PC-3 (cell line): ENCODE results near the gene PCDHGA10.

Experiments used
- CTCF ChIP-seq: fragments of 300-600 bp; sonication (generic); conservative IDR thresholded peaks from 2 replicates; pipeline ENCODE4 v1.5.1; 2017; ENCODE audit warnings: antibody characterized with exemption, low read depth, mild to moderate bottlenecking, low read length
- EZH2 ChIP-seq: fragments of 300-600 bp; sonication (generic); IDR thresholded peaks from one replicate; pipeline ENCODE4 v1.6.1; 2017; ENCODE audit warnings: antibody characterized with exemption, mild to moderate bottlenecking, low read length; ENCODE audit not compliant: unreplicated experiment
- EZH2phosphoT487 ChIP-seq: fragments of 300-600 bp; sonication (generic); IDR thresholded peaks from 2 replicates; pipeline ENCODE4 v1.6.1; 2018; ENCODE audit warnings: mild to moderate bottlenecking, antibody characterized with exemption, low read length, borderline replicate concordance

- TF ChIP-seq EZH2phosphoT487 (no peak), CTCF (no peak), EZH2 (no peak)
These were observed 39.0 kb upstream of the PCDHGA10 start, which contains the start of gene PCDHGA6 for GRCh38 chr5:141373673-141374317.
